ENCODE data around the gene IL4. TPM values are rescaled to one million over a fixed set of nuclear protein-coding genes. Genes with fewer than 3 reads are reported as not detected.

The IL4 gene
- total RNA-seq, 1 donor = not detected

GRCh38 chr5:132647473-132647872 is 26.3 kb upstream of the IL4 start:
- H3K4me1 ChIP-seq (ENCODE audit: insufficient read depth, low read length) = no peaks in the 10 kb centered on the region
- no peaks in the 10 kb centered on the region for H3K9me3 ChIP-seq (ENCODE audit: low read depth, low read length)
- H3K36me3 ChIP-seq (ENCODE audit: insufficient read depth, low read length) = peaks cover 8% of the 10 kb centered on the region
- no peak overlapping the region for H3K4me3 ChIP-seq (ENCODE audit: insufficient read depth, low read length)
- TF ChIP-seq, protein P1, sequence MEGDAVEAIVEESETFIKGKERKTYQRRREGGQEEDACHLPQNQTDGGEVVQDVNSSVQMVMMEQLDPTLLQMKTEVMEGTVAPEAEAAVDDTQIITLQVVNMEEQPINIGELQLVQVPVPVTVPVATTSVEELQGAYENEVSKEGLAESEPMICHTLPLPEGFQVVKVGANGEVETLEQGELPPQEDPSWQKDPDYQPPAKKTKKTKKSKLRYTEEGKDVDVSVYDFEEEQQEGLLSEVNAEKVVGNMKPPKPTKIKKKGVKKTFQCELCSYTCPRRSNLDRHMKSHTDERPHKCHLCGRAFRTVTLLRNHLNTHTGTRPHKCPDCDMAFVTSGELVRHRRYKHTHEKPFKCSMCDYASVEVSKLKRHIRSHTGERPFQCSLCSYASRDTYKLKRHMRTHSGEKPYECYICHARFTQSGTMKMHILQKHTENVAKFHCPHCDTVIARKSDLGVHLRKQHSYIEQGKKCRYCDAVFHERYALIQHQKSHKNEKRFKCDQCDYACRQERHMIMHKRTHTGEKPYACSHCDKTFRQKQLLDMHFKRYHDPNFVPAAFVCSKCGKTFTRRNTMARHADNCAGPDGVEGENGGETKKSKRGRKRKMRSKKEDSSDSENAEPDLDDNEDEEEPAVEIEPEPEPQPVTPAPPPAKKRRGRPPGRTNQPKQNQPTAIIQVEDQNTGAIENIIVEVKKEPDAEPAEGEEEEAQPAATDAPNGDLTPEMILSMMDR (IDR thresholded peaks at IDR 0.05; ENCODE audit: extremely low read depth, low read depth, low read length) = no peak
- H3K27me3 ChIP-seq (ENCODE audit: insufficient read depth, low read length) = no peaks in the 10 kb centered on the region
- no peaks in the 10 kb centered on the region for H4K20me1 ChIP-seq (ENCODE audit: insufficient read depth, low read length)
- no peak overlapping the region for H2AFZ ChIP-seq (ENCODE audit: low read length)
- H3K27ac ChIP-seq (ENCODE audit: low read depth, low read length) = no peak overlapping the region
- H3K4me2 ChIP-seq (ENCODE audit: insufficient read depth, low read length) = no peak overlapping the region
- no peaks in the 10 kb centered on the region for H3K79me2 ChIP-seq (ENCODE audit: insufficient read depth, low read length)
- DNase-seq (ENCODE audit: insufficient read length, low spot score, missing footprints) = no peak

DNA sequence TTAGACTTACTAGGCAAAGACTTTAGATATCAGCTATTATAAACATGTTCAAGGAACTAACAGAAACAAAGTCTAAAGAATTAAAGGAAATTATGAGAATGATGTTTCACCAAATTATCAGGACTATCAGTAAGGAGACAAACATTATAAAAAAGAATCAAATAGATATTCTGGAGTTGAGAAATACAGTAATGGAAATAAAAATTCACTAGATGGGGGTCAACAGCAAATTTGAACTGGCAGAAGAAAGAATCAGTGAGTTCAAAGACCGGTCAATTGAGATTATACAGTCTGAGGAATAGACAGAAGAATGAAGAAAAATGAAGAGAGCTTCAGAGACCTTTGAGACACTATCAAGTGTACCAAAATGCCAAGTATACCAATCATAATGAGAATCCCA is 25.4 kb upstream of the IL4 start:
- DNase-seq (ENCODE audit: insufficient read length, low spot score, missing footprints) = no peak
- H3K36me3 ChIP-seq (ENCODE audit: insufficient read depth, low read length) = no peaks in the 10 kb centered on the region
- H2AFZ ChIP-seq (ENCODE audit: low read length) = no peak overlapping the region
- H3K27ac ChIP-seq (ENCODE audit: low read depth, low read length) = no peak overlapping the region
- H3K4me2 ChIP-seq (ENCODE audit: insufficient read depth, low read length) = no peak overlapping the region
- H4K20me1 ChIP-seq (ENCODE audit: insufficient read depth, low read length) = no peaks in the 10 kb centered on the region
- no peaks in the 10 kb centered on the region for H3K79me2 ChIP-seq (ENCODE audit: insufficient read depth, low read length)
- no peak overlapping the region for H3K4me3 ChIP-seq (ENCODE audit: insufficient read depth, low read length)
- H3K4me1 ChIP-seq (ENCODE audit: insufficient read depth, low read length) = no peaks in the 10 kb centered on the region
- H3K27me3 ChIP-seq (ENCODE audit: insufficient read depth, low read length) = peaks cover 2% of the 10 kb centered on the region
- TF ChIP-seq, protein P1 (IDR thresholded peaks at IDR 0.05; ENCODE audit: extremely low read depth, low read depth, low read length) = no peak
- H3K9me3 ChIP-seq (ENCODE audit: low read depth, low read length) = no peaks in the 10 kb centered on the region

DNA sequence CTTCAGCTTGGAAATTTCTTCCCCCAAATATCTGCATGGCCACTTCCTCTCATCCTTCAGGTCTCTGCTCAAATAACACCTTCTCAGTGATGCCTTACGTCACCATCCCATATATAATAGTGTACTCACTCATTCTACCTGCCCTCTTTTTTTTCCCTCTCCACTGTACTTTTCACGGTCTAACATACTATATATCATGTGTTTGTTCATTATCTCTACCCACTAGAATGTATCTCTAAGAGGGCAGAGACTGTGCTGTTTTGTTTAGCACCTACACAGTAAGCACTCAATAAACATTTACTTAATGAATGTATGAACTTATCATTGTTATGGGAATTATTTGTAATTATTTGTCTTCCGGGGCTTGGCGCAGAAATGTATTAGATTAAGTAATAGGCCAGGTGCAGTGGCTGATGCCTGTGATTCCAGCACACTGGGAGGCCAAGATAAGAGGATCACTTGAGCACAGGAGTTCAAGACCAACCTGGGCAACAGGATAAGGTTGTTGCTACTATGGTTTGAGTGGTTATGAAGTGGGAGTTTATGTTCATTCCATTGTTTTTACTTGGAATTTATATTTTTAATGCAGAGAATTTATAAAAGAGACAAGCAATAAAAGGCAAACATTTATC is 21.8 kb upstream of the IL4 start:
- TF ChIP-seq, protein P1 (IDR thresholded peaks at IDR 0.05; ENCODE audit: extremely low read depth, low read depth, low read length) = no peak
- H3K36me3 ChIP-seq (ENCODE audit: insufficient read depth, low read length) = no peaks in the 10 kb centered on the region

GRCh38 chr5:132653716-132654115 is 20.1 kb upstream of the IL4 start:
- TF ChIP-seq, protein P1 (IDR thresholded peaks at IDR 0.05; ENCODE audit: extremely low read depth, low read depth, low read length) = no peak
- Histone ChIP-seq H4K20me1 (ENCODE audit: insufficient read depth, low read length) (no peaks in the 10 kb centered on the region), H3K27me3 (ENCODE audit: insufficient read depth, low read length) (peaks cover 19% of the 10 kb centered on the region), H3K36me3 (ENCODE audit: insufficient read depth, low read length) (no peaks in the 10 kb centered on the region), H3K79me2 (ENCODE audit: insufficient read depth, low read length) (no peaks in the 10 kb centered on the region), H3K4me3 (ENCODE audit: insufficient read depth, low read length) (no peak overlapping the region), H3K4me1 (ENCODE audit: insufficient read depth, low read length) (peaks cover 4% of the 10 kb centered on the region), H3K4me2 (ENCODE audit: insufficient read depth, low read length) (no peak overlapping the region), H3K9me3 (ENCODE audit: low read depth, low read length) (no peaks in the 10 kb centered on the region), H3K27ac (ENCODE audit: low read depth, low read length) (no peak overlapping the region), H2AFZ (ENCODE audit: low read length) (no peak overlapping the region)
- no peak for DNase-seq (ENCODE audit: insufficient read length, low spot score, missing footprints)

More for the DNA sequence above, 21.8 kb upstream of the IL4 start:
- Histone ChIP-seq H3K4me3 (ENCODE audit: insufficient read depth, low read length) (no peak overlapping the region), H3K79me2 (ENCODE audit: insufficient read depth, low read length) (no peaks in the 10 kb centered on the region), H3K4me2 (ENCODE audit: insufficient read depth, low read length) (no peak overlapping the region), H3K9me3 (ENCODE audit: low read depth, low read length) (no peaks in the 10 kb centered on the region), H4K20me1 (ENCODE audit: insufficient read depth, low read length) (no peaks in the 10 kb centered on the region), H2AFZ (ENCODE audit: low read length) (no peak overlapping the region), H3K4me1 (ENCODE audit: insufficient read depth, low read length) (peaks cover 4% of the 10 kb centered on the region), H3K27ac (ENCODE audit: low read depth, low read length) (no peak overlapping the region), H3K27me3 (ENCODE audit: insufficient read depth, low read length) (peaks cover 19% of the 10 kb centered on the region)
- no peak for DNase-seq (ENCODE audit: insufficient read length, low spot score, missing footprints)
